ENCODE measurements around the gene PICK1. TPM values are rescaled to one million over a fixed set of nuclear protein-coding genes. Genes with fewer than 3 reads are reported as not detected.

The PICK1 gene
- polyA plus RNA-seq, 1 donor (not counting 4 experiments of a cell fraction or from before 2014, with no cell fraction given), result 26.8 TPM

DNA sequence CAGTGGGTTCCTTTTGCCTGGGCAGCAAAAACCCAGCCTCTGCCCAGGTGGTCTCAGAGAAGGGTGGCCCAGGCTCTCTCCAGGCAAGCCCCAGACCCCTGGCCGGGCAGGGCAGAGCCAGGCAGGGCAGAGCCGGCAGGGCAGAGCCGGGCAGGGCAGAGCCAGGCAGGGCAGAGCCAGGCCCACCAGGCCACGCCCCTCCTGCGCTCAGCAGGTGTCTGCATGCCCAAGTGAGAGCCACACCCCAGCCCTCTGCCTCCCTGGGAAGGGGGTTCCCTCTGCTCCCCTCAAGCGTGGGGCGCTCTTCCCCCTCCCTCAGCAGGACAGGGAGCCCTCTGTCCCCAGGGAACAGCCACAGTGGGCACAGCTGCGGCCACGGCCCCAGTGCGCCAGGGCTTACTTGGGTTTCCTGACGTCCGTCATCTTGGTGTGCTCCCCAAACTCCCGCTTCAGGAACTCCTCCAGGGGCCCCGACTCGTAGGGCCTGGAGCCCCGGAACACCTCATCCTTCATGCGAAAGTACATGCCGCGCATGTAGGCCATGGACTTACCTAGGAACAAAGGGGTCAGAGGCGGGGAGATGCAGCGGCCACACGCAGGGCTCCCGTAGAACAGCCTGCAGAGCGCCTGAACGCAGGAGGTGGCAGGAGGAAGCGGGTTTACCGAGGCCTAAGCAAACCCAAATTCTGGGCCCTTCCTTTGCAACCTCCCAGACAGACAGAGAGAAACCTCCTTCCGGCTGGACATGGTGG, 63.3 kb downstream of the PICK1 start:
- H3K4me2 ChIP-seq (ENCODE audit: control insufficient read depth, extremely low read depth, insufficient read depth, low read depth, low read length), result peak overlapping the region; percentile 71
- FAIRE-seq, result peak; percentile 9
- DNase-seq (ENCODE audit: low read depth, low spot score), result no peak

DNA sequence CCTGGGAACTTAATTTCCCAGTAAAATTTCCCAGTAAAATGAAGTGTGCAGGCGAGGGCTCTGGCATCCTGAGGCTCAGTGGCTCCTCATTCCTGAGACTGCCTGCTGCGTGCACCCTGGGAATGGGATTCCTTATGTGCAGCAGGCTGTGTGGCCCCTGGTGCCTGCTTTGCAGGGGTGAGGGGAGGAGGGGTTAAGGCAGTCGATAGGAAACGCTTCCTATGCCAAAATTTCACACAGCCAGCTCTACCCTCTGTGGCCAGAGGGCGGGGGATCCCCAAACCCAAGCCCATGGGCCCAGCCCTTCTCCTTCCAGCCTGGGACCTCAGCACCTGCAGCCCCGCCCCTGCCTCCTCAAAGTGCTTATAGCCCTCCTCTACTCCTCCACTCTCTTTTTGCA, 65.4 kb downstream of the PICK1 start:
- no peaks in the 10 kb centered on the region for H4K20me1 ChIP-seq (ENCODE audit: control insufficient read depth, extremely low read depth, insufficient read depth, low read length)
- no peak overlapping the region for H3K4me3 ChIP-seq (ENCODE audit: control insufficient read depth in 2 of 3, extremely low read depth in 1 of 3, insufficient read depth in 2 of 3, low read depth in 1 of 3, low read length in 3 of 3)
- FAIRE-seq, result no peak
- no peak overlapping the region for H3K27ac ChIP-seq (ENCODE audit: control insufficient read depth, insufficient read depth, low read length)
- no peak overlapping the region for H3K9ac ChIP-seq (ENCODE audit: control insufficient read depth, extremely low read depth, insufficient read depth, low read length)
- no peak for DNase-seq (ENCODE audit: low read depth, low spot score)
- TF ChIP-seq EZH2 (IDR thresholded peaks at IDR 0.05; ENCODE audit: low read length), result no peak
- TF ChIP-seq, protein P1, sequence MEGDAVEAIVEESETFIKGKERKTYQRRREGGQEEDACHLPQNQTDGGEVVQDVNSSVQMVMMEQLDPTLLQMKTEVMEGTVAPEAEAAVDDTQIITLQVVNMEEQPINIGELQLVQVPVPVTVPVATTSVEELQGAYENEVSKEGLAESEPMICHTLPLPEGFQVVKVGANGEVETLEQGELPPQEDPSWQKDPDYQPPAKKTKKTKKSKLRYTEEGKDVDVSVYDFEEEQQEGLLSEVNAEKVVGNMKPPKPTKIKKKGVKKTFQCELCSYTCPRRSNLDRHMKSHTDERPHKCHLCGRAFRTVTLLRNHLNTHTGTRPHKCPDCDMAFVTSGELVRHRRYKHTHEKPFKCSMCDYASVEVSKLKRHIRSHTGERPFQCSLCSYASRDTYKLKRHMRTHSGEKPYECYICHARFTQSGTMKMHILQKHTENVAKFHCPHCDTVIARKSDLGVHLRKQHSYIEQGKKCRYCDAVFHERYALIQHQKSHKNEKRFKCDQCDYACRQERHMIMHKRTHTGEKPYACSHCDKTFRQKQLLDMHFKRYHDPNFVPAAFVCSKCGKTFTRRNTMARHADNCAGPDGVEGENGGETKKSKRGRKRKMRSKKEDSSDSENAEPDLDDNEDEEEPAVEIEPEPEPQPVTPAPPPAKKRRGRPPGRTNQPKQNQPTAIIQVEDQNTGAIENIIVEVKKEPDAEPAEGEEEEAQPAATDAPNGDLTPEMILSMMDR (optimal IDR thresholded peaks at IDR 0.05 in 1 of 3, IDR thresholded peaks at IDR 0.05 in 1 of 3, conservative IDR thresholded peaks at IDR 0.05 in 1 of 3; ENCODE audit: extremely low read depth in 1 of 3, insufficient read depth in 2 of 3, low read length in 3 of 3), result no peak
- dilution Hi-C loops (cut with MboI; ENCODE audit: extremely low pct_ligation_motif_present, low sequenced_read_pairs), result no loop called here
- no peaks in the 10 kb centered on the region for H3K79me2 ChIP-seq (ENCODE audit: control insufficient read depth, insufficient read depth, low read length)
- no peak overlapping the region for H2AFZ ChIP-seq (ENCODE audit: control insufficient read depth, low read length)
- no peaks in the 10 kb centered on the region for H3K9me1 ChIP-seq (ENCODE audit: control insufficient read depth, extremely low read depth, insufficient read depth, low read length)
- H3K27me3 ChIP-seq (ENCODE audit: control insufficient read depth, extremely low read depth, insufficient read depth, low read length), result no peaks in the 10 kb centered on the region
- H3K4me2 ChIP-seq (ENCODE audit: control insufficient read depth, extremely low read depth, insufficient read depth, low read depth, low read length), result no peak overlapping the region
- H3K9me3 ChIP-seq (ENCODE audit: control insufficient read depth, low read depth, low read length), result no peaks in the 10 kb centered on the region
- no peaks in the 10 kb centered on the region for H3K36me3 ChIP-seq (ENCODE audit: control insufficient read depth in 2 of 2, extremely low read depth in 1 of 2, insufficient read depth in 2 of 2, low read length in 2 of 2)
- peaks cover 30% of the 10 kb centered on the region for H3K4me1 ChIP-seq (ENCODE audit: control insufficient read depth, extremely low read depth, insufficient read depth, low read length)

More for the DNA sequence above, 63.3 kb downstream of the PICK1 start:
- Histone ChIP-seq H2AFZ (ENCODE audit: control insufficient read depth, low read length) (peak overlapping the region; percentile 58), H3K79me2 (ENCODE audit: control insufficient read depth, insufficient read depth, low read length) (no peaks in the 10 kb centered on the region), H3K4me1 (ENCODE audit: control insufficient read depth, extremely low read depth, insufficient read depth, low read length) (peaks cover 25% of the 10 kb centered on the region), H3K4me3 (ENCODE audit: control insufficient read depth in 2 of 3, extremely low read depth in 1 of 3, insufficient read depth in 2 of 3, low read depth in 1 of 3, low read length in 3 of 3) (no peak overlapping the region), H3K27ac (ENCODE audit: control insufficient read depth, insufficient read depth, low read length) (no peak overlapping the region), H3K27me3 (ENCODE audit: control insufficient read depth, extremely low read depth, insufficient read depth, low read length) (no peaks in the 10 kb centered on the region), H3K9me1 (ENCODE audit: control insufficient read depth, extremely low read depth, insufficient read depth, low read length) (no peaks in the 10 kb centered on the region), H3K9ac (ENCODE audit: control insufficient read depth, extremely low read depth, insufficient read depth, low read length) (no peak overlapping the region), H4K20me1 (ENCODE audit: control insufficient read depth, extremely low read depth, insufficient read depth, low read length) (no peaks in the 10 kb centered on the region), H3K9me3 (ENCODE audit: control insufficient read depth, low read depth, low read length) (no peaks in the 10 kb centered on the region), H3K36me3 (ENCODE audit: control insufficient read depth in 2 of 2, extremely low read depth in 1 of 2, insufficient read depth in 2 of 2, low read length in 2 of 2) (no peaks in the 10 kb centered on the region)
- TF ChIP-seq EZH2 (IDR thresholded peaks at IDR 0.05; ENCODE audit: low read length), result no peak
- TF ChIP-seq, protein P1 (optimal IDR thresholded peaks at IDR 0.05 in 1 of 3, IDR thresholded peaks at IDR 0.05 in 1 of 3, conservative IDR thresholded peaks at IDR 0.05 in 1 of 3; ENCODE audit: extremely low read depth in 1 of 3, insufficient read depth in 2 of 3, low read length in 3 of 3), result no peak
- dilution Hi-C loops (cut with MboI; ENCODE audit: extremely low pct_ligation_motif_present, low sequenced_read_pairs), result no loop called here

All from keratinocyte (primary cell).